ENCODE data around the gene KLHL22.
"Not testable (repeated sequence)": the region's sequence is repeated elsewhere in the genome, so short reads cannot be mapped to it uniquely, and the experiment has no call there.

The KLHL22 gene

DNA sequence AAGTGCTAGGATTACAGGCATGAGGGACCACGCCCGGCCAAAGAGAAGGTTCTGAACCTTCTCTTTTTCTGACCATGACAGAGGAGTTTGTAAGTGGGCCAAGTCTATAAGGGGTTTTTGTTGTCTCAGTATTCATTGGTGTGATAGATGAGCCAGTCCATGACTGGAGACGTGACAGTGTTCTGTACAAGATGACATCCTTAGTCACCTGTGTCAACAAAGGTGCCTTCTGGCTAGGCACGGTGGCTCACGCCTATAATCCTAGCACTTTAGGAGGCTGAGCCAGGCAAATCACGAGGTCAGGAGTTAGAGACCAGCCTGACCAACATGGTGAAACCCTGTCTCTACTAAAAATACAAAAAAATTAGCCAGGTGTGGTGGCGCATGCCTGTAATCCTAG is 4.2 kb upstream of the KLHL22 start:
- no peak for DNase-seq

DNA sequence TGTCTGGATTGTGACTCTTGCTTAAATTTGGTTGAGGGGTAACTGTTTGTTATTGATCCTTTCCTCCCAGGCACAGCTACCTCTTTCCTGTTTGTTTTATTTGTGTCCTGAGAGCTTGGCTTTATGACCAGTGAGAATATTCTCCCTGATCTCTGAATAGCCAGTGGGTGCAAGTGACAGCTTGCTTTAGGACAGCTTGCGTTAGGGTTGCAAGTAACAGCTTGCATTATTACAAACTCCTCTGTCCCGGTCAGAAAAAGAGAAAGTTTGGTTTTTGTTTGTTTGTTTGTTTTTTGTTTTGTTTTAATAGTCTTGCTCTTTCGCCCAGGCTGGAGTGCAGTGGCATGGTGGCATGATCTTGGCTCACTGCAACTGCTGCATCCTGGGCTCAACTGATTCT is 3.3 kb upstream of the KLHL22 start:
- DNase-seq, result no peak

DNA sequence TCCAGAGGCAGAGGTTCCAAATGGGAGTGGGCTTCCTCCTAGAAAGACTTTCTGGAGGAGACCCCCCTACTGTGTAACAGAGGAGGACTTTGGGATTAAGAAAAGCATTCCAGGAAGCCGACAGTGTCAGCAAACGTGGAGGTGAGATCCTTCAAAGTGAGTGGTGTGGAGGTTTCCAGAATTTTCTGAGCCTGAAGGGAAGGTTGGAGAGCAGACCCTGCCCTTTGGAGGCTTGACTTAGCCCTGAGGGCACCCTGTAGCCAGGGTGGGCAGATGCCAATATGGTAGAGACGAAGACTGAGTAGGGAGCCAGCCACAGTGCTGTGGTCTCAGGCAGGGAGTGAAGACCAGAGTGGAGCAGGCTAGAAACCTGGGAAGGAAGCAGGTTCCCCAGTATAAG is 1.8 kb upstream of the KLHL22 start:
- no peak for DNase-seq

DNA sequence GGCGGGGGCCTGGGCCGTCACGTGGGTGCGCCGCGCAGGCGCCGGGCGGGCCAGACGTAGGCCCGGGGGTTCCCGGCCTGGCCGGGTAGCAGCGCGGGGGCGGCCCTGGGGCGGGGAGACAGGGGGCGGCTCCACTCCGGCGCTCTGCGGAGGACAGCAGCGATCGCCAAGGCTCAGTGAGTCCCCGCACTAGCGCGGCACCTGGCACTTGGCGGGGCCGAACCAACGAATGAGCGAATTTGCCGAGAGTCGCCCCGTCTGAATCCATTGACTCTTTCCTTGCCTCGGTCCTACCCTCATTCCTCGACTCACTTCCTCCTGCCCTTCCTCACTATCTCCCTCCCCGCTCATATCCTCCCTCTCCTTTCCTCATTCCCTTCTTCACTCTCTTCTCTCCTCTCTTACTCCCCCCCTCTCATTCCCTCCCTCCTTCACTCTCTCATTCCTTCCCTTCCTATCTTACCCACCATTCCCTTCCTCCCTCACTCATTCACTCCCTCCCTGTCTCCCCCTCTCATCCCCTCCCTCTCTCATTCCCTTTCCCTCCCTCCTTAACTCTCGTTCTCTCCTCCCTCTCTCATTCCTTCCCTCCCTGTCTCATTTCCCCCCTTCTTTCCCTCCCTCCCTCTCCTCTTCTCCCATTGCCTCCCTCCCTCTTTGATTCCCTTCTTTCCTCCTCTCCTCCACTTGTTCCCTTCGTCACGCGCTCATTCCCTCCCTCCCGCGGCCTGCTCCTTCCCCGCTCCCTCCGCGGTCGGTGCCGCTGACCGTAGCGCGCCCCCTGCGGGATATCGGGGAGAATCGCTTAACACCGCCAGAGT is 476 bp upstream of the KLHL22 start:
- DNase-seq, result peak; percentile 91

DNA sequence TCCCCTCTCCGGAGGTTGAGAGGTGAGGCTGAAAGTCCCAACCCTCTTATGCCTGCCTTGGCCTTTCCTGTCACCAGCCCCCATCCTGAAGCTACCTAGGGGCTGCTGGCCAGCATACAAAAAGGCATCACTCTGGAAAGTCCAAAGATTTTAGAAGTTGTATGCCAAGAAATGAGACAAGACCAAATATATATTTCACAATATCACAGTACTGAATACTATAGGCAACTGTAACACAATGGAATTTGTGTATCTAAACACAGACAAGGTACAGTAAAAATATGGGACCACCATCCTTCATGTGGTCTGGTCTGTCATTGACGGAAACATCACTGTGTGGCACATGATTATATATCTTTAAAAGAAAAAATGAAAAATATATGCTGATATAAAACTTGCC is 4.2 kb downstream of the KLHL22 start:
- DNase-seq, result no peak

- DNase-seq, result no peak
These were observed 4.7 kb downstream of the KLHL22 start for GRCh38 chr22:20490941-20491307.

DNA sequence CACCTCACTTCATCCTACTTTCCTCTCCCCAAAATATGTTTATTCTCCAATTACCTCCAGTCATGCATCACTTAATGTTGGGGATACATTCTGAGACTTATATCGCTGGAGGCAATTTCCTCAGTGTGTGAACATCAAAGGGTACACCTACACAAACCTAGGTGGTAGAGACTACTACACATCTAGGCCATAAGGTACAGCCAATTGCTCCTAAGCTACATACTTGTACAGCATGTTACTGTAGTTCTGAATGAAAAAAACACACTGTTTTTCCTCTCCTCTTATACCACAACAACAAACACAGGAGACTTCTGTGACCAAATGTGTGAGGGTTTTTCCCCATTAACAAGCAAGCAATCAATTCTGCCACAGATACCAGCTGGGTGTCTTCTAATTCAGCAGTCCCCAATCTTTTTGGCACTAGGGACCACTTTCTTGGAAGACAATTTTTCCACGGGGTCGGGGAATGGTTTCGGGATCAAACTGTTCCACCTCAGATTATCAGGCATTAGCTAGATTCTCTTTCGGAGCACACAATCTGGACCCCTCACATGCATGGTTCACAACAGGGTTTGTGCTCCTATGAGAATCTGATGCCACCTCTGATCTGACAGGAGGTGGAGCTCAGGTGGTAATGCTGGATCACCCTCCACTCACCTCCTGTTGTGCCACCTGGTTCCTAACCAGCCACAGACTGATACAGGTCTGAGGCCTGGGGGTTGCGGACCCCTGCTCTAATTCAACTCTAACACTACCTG is 5.2 kb downstream of the KLHL22 start:
- no peak for DNase-seq

DNA sequence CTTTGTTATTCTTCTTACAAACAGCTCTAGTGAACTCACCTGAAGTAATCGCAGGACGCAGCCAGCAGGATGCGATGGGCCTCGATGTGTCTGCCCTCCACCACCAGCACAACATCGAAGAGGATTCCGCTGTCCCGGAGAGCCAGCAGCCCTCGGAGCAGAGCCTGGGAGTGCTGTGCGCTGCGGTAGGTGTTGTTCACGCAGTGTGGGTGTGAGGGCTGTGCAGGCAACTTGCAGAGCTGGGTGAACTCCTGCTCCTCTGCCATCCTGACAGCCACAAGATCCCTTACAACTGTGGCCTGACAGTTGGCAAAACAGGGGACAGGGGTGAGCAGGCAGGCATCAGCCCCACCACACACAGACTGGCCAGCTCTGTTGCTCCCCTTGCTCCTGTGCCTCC is 6.6 kb downstream of the KLHL22 start:
- no peak for DNase-seq

- DNase-seq, result no peak
These were observed 7.9 kb downstream of the KLHL22 start for GRCh38 chr22:20487715-20488114.

- DNase-seq, result no peak
These were observed 9.4 kb downstream of the KLHL22 start for GRCh38 chr22:20486229-20486628.

DNA sequence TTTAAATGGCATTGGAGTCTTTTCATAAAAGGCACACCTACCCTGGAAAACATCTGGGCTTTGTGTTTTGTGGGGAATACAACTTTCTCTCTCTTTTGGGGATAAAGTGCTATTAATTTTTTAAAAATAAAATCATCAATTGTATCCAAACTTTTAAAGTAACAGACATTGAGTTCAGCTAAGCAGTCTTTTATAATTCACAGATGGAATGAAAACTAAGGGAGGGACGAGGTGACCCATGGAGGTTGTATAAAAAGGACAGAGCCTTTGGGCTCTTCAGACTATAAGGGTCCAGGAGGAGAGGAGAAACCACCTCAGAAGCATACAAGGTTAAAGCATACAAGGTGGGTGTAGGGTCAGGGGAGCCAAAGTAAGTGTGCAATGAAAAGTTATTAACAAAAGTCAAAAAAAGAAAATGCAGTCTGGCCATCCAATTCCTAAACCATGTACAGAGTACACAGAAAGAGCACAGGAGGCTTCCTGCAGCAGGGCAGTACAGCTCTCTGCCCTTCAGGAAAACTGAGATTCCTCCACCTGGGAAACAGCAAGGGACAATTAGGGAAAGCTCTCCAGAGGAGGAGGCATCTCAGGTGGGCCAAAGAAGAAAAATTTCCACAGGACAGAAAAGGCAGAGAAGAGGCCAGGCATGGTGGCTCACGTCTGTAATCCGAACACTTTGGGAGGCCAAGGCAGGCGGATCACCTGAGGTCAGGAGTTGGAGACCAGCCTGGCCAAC is 10.5 kb downstream of the KLHL22 start:
- DNase-seq, result no peak

- no peak for DNase-seq
These were observed 11.8 kb downstream of the KLHL22 start for GRCh38 chr22:20483771-20484170.

DNA sequence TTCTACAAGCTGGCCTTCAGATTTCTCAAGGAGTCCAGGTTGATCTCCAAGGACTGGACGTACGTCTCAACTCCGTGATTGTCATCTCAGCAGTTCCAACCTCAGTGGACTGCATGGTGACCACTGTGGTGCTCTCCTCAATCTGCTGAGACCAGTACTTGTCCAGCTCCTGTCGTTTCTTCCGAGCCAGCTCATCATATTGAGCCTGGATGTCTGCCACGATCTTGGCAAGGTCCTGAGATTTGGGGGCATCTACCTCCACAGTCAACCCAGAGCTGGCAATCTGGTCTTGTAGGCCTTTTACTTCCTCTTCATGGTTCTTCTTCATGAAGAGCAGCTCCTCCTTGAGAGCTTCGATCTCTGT is 12.5 kb downstream of the KLHL22 start:
- DNase-seq, result not testable (repeated sequence)

GRCh38 chr22:20479612-20480196 is 15.9 kb downstream of the KLHL22 start:
- DNase-seq, result no peak

DNA sequence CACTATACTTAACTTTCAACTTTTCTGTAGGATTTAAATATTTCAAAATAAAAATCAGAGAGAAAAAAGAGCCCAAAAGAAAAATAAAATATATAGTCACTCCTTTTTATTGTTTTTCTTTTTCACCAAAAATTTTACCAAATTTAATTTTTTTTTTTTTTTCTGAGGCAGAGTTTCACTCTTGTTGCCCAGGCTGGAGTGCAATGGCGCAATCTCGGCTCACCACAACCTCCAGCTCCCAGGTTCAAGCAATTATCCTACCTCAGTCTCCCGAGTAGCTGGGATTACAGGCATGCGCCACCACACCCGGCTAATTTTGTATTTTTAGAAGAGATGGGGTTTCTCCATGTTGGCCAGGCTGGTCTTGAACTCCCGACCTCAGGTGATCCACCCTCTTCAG is 17.5 kb downstream of the KLHL22 start:
- DNase-seq, result not testable (repeated sequence)

DNA sequence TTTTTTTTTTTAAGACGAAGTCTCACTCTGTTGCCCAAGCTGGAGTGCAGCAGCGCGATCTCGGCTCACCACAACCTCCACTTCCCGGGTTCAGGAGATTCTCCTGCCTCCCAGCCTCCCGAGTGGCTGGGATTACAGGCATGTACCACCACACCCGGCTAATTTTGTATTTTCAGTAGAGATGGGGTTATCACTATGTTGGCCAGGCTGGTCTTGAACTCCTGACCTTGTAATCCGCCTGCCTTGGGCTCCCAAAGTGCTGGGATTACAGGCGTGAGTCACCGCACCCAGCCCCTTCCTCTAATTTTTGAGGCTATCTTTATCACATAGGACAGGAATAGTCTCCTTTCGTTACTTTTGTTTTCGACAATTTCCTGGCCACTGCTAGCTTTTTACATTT is 20.0 kb downstream of the KLHL22 start:
- DNase-seq, result not testable (repeated sequence)

- no peak for DNase-seq
These were observed 20.5 kb downstream of the KLHL22 start for GRCh38 chr22:20475115-20475436.

GRCh38 chr22:20472629-20473442 is 22.8 kb downstream of the KLHL22 start:
- DNase-seq, result no peak

DNA sequence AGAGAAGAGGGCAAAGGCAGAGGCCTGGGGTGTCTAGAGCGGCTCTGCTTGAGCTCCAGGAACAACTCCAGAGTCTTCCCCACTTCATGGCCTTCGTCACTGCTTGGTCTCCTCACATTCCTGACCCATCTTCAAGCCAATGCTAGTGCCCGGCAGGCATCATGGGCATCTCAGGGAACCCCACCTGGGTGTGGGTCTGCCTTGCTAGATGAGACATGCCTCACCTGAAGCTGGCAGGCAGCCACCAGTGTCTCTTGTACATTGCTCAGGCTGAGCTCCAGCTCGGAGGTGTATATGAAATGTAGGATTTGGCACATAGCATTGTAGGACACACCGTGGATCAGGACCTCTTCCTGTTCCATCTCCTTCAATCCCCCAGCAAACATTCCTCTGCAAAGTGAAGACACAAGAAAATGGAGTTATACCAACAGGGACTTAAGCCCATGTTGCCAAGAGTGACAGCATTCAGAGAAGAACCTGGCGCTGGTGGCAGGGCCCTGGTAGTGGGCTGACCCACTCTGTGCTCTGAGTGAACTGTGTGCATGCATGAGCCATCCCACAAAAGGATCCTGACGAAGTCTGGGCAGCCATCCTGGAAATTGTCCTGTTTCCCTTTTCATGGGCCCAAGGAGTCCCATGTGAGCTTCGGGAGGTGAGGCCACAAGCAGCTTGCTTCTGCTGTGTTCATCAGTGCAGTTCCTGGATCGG is 24.3 kb downstream of the KLHL22 start:
- no peak for DNase-seq

GRCh38 chr22:20470525-20470924 is 25.1 kb downstream of the KLHL22 start:
- DNase-seq, result not testable (repeated sequence)

DNA sequence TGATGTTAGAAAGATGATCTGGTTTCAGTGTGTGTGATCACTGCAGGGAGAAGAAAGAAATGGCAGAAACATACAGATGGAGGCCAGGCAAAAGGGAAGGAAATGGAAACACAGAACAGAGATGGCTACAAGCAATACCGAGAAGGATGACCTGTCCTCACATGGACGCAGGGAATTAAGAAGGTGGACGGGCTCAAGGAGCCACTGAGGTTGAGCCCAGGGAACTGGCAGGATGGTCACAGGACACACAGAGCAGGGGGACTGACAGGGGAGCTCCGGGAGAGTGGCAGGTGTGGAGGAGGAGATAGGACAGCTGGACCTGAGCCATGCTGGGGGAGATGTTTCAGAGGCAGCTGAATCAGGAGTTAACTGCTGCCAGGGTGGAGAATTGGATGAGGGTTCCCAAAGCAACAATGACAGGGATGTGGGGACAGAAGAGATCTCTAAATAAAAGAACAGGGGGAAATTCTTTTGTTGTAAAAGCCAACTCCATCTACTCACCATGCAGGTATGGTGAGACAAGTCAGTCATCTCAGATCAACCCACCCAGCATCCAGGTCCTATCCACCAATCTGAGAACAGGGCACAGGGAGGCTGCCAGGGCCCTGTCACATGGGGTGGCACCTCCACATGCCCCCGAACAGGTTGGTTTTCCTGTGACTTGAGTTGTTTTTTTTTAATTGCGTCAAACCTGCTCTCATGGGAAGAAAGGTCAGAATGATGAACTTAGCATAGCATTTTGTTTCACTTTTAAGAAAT is 26.3 kb downstream of the KLHL22 start:
- no peak for DNase-seq

Measured in stimulated activated CD4-positive, alpha-beta T cell treated with anti-CD3 and anti-CD28 coated beads, Interleukin-12 subunit alpha, Interleukin-12 subunit beta, amount 100 ng/mL, for 4 hours (primary cell).